ENCODE results near the gene CSAD. TPM values are rescaled to one million over a fixed set of nuclear protein-coding genes. Genes with fewer than 3 reads are reported as not detected.

CSAD gene
- total RNA-seq, 1 experiment from 2014 or later, result 15.4 TPM

GRCh38 chr12:53173085-53173715 is 7.5 kb downstream of the CSAD start:
- H3K4me3 ChIP-seq (ENCODE audit: low read depth in 2 of 2, low read length in 2 of 2), result no peak overlapping the region
- H3K9me3 ChIP-seq (ENCODE audit: control insufficient read depth, insufficient read depth, low read depth, low read length), result no peaks in the 10 kb centered on the region
- in situ Hi-C loops (cut with HindIII; ENCODE audit: low pct_unique_long_range_greater_than_20kb, low sequenced_read_pairs), result no loop called here
- no peak overlapping the region; the same call in 1 of the 2 replicates for H3K27ac ChIP-seq (ENCODE audit: low read length)
- TF ChIP-seq TCF7L2 (IDR thresholded peaks at IDR 0.05; ENCODE audit: low read depth, low read length) (no peak), SIN3A (IDR thresholded peaks at IDR 0.05; ENCODE audit: borderline replicate concordance, insufficient read depth, low read depth, low read length) (no peak), CTCF (IDR thresholded peaks at IDR 0.05) (no peak), POLR2AphosphoS5 (IDR thresholded peaks at IDR 0.05; ENCODE audit: low read depth, low read length) (no peak), REST (IDR thresholded peaks at IDR 0.05; ENCODE audit: insufficient read depth in 1 of 2, low read depth in 2 of 2, low read length in 1 of 2) (no peak)
- H3K27me3 ChIP-seq (ENCODE audit: control insufficient read depth, insufficient read depth, low read length), result no peaks in the 10 kb centered on the region
- peak; percentile 49; the same call in 1 of the 2 replicates for ATAC-seq
- POLR2A ChIA-PET, result no interaction called here
- peaks cover 12% of the 10 kb centered on the region for H3K4me1 ChIP-seq (ENCODE audit: control insufficient read depth, insufficient read depth, low read length)
- intact Hi-C loops (cut with micrococcal nuclease; ENCODE audit: unreplicated experiment), result no loop called here
- DNase-seq (ENCODE audit: low read depth, low spot score), result no peak
- no TSS peak for BruUV-seq (replicated peaks)
- H3K36me3 ChIP-seq (ENCODE audit: control insufficient read depth, insufficient read depth, low read length), result no peaks in the 10 kb centered on the region
- CTCF ChIA-PET, result interaction anchor here (0.7 to 1.3 kb wide), 3 partner anchors 14 to 148 kb away, joined by 4 to 7 read pairs (median 5); no protein-coding TSS in a partner anchor

GRCh38 chr12:53172352-53172751 is 8.4 kb downstream of the CSAD start:
- Histone ChIP-seq H3K4me3 (ENCODE audit: low read depth in 2 of 2, low read length in 2 of 2) (no peak overlapping the region), H3K27ac (ENCODE audit: low read length) (no peak overlapping the region), H3K9me3 (ENCODE audit: control insufficient read depth, insufficient read depth, low read depth, low read length) (no peaks in the 10 kb centered on the region), H3K27me3 (ENCODE audit: control insufficient read depth, insufficient read depth, low read length) (no peaks in the 10 kb centered on the region), H3K36me3 (ENCODE audit: control insufficient read depth, insufficient read depth, low read length) (no peaks in the 10 kb centered on the region), H3K4me1 (ENCODE audit: control insufficient read depth, insufficient read depth, low read length) (peaks cover 12% of the 10 kb centered on the region)
- in situ Hi-C loops (cut with HindIII; ENCODE audit: low pct_unique_long_range_greater_than_20kb, low sequenced_read_pairs) (no loop called here), intact Hi-C loops (cut with micrococcal nuclease; ENCODE audit: unreplicated experiment) (no loop called here)
- no TSS peak for BruUV-seq (replicated peaks)
- ATAC-seq (no peak), DNase-seq (ENCODE audit: low read depth, low spot score) (no peak)
- CTCF ChIA-PET, result no interaction called here
- POLR2A ChIA-PET, result no interaction called here
- TF ChIP-seq POLR2AphosphoS5 (IDR thresholded peaks at IDR 0.05; ENCODE audit: low read depth, low read length), result no peak

- in situ Hi-C loops (cut with HindIII; ENCODE audit: low pct_unique_long_range_greater_than_20kb, low sequenced_read_pairs), result no loop called here
- H3K4me1 ChIP-seq (ENCODE audit: control insufficient read depth, insufficient read depth, low read length), result peaks cover 12% of the 10 kb centered on the region
- ChIA-PET CTCF (interaction anchor here (1.2 kb wide), 1 partner anchor 13 kb away, joined by 3 read pairs; no protein-coding TSS in a partner anchor), POLR2A (no interaction called here)
- DNase-seq (ENCODE audit: low read depth, low spot score), result no peak
- no peaks in the 10 kb centered on the region for H3K9me3 ChIP-seq (ENCODE audit: control insufficient read depth, insufficient read depth, low read depth, low read length)
- no peaks in the 10 kb centered on the region for H3K27me3 ChIP-seq (ENCODE audit: control insufficient read depth, insufficient read depth, low read length)
- H3K4me3 ChIP-seq (ENCODE audit: low read depth in 2 of 2, low read length in 2 of 2), result no peak overlapping the region
- TF ChIP-seq POLR2AphosphoS5 (IDR thresholded peaks at IDR 0.05; ENCODE audit: low read depth, low read length) (no peak), CTCF (IDR thresholded peaks at IDR 0.05) (no peak), REST (IDR thresholded peaks at IDR 0.05; ENCODE audit: insufficient read depth in 1 of 2, low read depth in 2 of 2, low read length in 1 of 2) (no peak)
- ATAC-seq, result no peak
- 0 out of 2 replicates have a peak overlapping the region, but pooled peaks have one; percentile 3 for H3K27ac ChIP-seq (ENCODE audit: low read length)
- no TSS peak for BruUV-seq (replicated peaks)
- H3K36me3 ChIP-seq (ENCODE audit: control insufficient read depth, insufficient read depth, low read length), result no peaks in the 10 kb centered on the region
- intact Hi-C loops (cut with micrococcal nuclease; ENCODE audit: unreplicated experiment), result no loop called here
Observed at GRCh38 chr12:53171725-53172329, 8.9 kb downstream of the CSAD start.
